Measurements from ENCODE around the gene ERFE.

The ERFE gene

GRCh38 chr2:238126338-238126737 lies 32.4 kb upstream of the ERFE start:
- DNase-seq (ENCODE audit: low read depth) = no peak

DNA sequence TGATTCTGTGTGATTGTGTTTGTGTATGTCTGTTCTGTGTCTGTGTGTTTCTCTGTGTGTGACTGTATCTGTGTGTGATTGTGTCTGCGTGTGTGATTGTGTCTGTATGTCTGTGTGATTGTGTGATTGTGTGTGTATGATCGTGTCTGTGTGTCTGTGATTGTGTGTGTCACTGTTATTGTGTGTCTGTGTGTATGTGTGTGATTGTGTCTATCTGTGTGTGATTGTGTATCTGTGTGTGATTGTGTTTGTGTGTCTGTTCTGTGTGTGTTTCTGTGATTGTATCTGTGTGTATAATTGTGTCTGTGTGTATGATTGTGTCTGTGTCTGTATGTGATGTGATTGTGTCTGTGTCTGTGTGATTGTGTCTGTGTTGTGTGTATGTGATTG lies 32.0 kb upstream of the ERFE start:
- no peak for DNase-seq (ENCODE audit: low read depth)

DNA sequence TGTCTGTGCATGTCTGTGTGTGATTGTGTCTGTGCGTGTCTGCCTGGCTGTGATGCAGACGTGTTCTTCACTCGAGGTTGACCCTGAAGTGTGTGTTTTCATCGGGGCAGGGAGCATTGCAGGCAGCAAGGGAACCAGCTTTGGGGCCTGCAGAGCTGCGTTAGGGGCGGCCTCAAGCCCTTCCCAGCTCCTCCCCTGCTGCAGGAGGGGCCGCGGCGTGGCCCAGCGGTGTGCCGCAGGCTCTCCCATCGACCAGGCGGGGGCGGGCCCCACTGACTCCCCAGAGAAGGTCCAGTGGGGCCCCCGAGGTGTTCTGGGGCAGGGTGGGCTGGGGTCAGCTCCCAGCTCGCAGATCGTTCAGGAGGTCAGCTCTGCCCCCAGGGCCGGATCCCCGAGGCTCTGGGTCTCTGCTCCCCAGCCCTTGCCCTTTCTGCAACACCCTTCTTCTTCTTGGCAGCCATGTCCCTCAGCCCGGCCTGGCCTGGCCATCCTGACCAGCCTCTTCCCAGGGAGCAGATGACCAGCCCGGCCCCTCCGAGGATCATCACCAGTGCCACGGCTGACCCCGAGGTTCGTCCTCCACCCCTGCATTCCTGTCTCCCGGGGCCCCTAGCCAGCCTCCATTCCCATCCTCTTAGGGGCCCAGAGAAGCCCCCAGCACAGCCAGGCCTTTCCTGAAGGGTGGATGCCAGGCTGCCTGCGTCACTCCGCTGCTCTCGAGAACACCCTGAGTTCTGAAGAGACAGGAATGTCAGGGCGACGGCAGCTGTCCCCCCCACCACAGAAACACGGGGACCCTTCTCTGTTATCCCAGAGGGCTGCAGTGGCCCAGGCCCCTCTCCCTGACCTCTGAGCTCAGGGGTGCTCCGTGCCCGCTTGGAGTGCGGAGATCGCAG lies 31.4 kb upstream of the ERFE start:
- no peak for DNase-seq (ENCODE audit: low read depth)

DNA sequence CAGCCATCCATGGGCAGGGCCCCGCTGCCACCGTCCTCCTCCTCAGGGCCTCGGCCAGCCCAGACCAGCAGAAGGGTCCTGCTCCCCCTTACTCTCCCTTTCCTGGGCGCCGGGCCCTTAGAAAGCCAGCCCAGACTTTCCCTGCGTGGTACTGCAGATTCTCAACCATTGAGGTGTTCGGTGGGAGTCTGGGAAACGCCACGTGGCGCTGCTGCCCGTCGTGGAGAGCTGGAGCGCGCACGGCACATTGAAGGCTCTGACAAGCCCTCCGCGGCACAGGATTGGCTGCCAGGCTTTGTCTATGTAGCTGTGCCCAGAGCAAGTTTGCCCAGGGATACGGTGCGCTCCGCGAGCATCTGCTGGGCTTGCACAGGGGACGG lies 30.7 kb upstream of the ERFE start:
- DNase-seq (ENCODE audit: low read depth) = no peak

DNA sequence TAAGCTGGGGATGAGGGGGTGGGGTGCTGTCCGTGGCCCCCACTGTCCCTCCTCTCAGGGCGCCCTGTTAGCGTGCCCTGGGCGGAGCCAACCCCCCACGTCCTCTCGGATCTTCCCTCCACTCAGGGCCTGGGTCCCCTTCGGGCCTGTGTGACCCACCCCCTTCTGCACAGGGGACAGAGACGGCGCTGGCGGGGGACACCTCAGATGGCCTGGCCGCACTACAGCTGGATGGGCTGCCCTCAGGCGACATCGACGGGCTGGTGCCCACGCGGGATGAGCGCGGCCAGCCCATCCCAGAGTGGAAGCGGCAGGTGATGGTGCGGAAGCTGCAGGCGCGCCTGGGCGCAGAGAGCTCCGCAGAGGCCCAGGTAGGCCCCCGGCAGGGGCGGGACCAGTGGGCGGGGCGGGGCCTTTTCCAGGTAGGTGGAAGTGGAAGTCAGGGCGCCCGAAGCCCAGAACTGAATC lies 30.2 kb upstream of the ERFE start:
- no peak for DNase-seq (ENCODE audit: low read depth)

- no peak for DNase-seq (ENCODE audit: low read depth)
Measured at GRCh38 chr2:238129166-238130010, 29.4 kb upstream of the ERFE start.

GRCh38 chr2:238130111-238130695 lies 28.6 kb upstream of the ERFE start:
- no peak for DNase-seq (ENCODE audit: low read depth)

DNA sequence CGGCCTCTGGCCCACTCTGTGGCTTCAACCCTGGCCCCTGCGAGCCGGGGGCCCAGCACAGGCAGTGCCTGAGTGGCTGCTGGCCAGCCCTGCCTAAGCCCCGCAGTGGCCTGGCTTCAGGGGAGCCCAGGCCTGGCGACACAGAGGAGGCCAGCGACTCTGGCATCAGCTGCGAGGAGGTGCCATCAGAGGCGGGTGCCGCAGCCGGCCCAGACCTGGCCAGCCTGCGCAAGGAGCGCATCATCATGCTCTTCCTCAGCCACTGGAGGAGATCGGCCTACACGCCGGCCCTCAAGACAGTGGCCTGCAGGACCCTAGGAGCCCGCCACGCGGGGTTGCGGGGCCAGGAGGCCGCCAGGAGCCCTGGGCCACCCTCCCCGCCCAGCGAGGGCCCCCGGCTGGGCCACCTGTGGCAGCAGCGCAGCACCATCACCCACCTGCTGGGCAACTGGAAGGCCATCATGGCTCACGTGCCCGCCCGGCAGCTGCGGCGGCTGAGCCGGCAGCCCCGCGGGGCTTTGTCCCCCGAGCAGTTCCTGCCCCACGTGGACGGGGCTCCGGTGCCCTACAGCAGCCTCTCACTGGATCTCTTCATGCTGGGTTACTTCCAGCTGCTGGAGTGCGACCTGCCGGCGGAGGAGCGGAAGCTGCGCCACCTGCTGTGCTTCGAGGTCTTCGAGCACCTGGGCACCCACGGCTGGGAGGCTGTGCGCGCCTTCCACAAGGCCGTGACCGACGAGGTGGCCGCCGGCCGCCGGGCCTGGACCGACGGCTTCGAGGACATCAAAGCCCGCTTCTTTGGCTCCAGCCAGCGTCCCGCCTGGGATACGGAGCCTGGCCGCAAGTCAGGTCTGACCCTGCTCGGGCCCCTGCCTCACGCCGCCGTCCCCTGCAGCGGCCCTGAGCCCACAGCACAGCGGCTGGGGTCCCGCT lies 27.8 kb upstream of the ERFE start:
- no peak for DNase-seq (ENCODE audit: low read depth)

- DNase-seq (ENCODE audit: low read depth) = no peak
Measured at GRCh38 chr2:238131761-238132462, 26.9 kb upstream of the ERFE start.

DNA sequence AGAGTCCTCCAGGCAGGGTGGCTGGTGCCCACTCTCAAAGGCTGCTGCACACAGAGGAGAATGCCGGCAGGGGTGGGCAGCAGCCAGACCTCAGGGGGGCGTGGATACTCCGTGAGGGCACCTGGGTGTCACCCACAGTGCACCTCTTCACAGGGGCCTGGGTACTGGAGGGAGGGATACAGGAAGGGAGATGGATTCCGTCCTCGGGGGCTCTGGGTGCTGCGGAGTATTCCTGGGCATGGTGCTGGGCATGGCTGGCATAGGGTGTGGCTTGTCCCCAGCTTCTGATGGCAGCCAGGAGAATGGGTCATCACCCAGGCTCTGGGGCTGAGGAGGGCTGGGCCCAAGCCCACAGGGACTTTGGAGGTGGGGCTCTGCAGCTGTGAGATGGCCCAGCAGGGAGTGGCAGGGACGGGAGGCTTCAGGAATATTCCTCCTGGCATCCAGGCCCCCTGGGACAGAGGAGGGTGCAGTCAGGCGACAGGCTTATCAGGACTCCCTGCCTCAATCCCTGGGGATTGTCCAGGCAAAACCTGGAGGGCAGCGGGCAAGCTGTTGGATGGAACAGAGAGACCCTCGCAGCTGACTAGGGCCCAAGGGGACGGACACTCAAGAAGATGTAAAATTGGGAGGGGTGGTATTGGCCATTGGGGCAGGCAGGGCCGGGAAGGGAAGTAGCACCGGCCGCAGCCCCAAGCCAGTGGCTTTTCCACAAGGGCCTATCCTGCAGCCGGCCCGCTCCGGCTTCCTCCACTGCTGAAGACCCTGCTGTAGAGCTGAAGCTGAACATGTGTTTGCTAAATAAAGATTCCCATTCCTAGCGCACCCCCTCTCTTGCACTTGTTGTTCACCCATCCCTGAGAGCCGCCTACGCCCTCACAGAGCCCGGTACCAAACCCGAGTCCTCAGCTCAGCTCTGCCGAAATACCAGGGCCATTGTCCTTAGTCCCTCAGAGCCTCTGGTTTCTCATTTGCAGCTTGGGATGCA lies 26.0 kb upstream of the ERFE start:
- no peak for DNase-seq (ENCODE audit: low read depth)

GRCh38 chr2:238133499-238134392 lies 25.0 kb upstream of the ERFE start:
- no peak for DNase-seq (ENCODE audit: low read depth)

- no peak for DNase-seq (ENCODE audit: low read depth)
Measured at GRCh38 chr2:238134393-238134785, 24.4 kb upstream of the ERFE start.

DNA sequence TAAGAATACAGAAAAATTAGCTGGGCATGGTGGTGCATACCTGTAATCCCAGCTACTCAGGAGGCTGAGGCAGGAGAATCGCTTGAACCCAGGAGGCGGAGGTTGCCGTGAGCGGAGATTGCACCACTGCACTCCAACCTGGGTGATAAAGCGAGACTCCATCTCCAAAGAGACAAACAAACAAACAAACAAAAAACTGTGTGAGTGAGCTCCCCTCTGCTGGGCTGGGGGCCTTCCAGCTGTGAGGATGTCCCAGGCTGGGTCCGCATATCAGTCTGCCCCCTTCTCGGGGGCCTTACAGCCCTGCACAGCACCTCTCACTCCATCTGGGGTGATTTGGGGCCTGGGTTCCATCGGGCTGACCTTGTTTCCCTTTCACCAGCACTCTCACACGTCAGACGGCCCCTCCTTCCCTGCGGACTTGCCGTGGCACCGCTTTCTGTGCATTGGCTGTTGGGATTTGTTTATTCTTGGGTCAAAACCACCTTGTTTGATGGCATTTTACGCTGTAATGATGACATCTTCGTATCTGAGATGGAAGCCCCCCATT lies 23.1 kb upstream of the ERFE start:
- no peak for DNase-seq (ENCODE audit: low read depth)

- DNase-seq (ENCODE audit: low read depth) = no peak
Measured at GRCh38 chr2:238136820-238137537, 21.8 kb upstream of the ERFE start.

DNA sequence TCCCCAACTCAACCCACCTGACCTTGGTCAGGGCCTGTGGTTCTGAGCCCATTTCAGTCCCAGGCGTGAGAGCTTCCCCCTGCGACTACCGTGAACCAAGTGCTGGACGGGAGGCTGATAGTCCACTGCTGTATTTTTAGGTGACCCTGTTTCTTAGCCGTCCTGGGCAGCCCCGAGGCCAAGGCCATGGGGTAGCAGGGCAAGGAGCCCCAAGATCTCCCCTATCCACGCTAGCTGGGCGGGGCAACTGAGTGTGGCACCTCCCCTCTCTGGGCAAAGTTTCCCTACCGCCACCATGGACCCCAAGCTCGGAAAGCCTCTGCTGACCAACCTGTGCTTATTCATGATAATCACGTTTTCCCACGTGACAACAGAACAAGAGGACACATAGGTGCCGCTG lies 20.9 kb upstream of the ERFE start:
- DNase-seq (ENCODE audit: low read depth) = no peak

- no peak for DNase-seq (ENCODE audit: low read depth)
Measured at GRCh38 chr2:238138331-238139195, 20.2 kb upstream of the ERFE start, which contains the start of gene KLHL30. Gene KLHL30 (plus strand): TSS chr2:238138668. CDS start chr2:238140755, 2,087 bp downstream.

Measured in stimulated activated CD8-positive, alpha-beta memory T cell treated with anti-CD3 and anti-CD28 coated beads, Interleukin-15, amount 100 ng/mL, for 24 hours (primary cell).